ENCODE data around the gene CIC.

Gene CIC

GRCh38 chr19:42268704-42269477 lies at the start of gene CIC:
Gene CIC, plus strand, starts transcription at chr19:42269252. Its CDS starts 2,532 bp downstream, at chr19:42271784.
- DNase-seq, result peak; percentile 100

GRCh38 chr19:42219812-42220750 lies 49.0 kb upstream of the CIC start, which contains the start of gene ZNF526:
Gene ZNF526, plus strand, starts transcription at chr19:42220312. Its CDS starts 4,092 bp downstream, at chr19:42224404.
- peak; percentile 98 for DNase-seq

- no peak for DNase-seq
Observed at GRCh38 chr19:42220751-42221097, 48.3 kb upstream of the CIC start.

GRCh38 chr19:42224940-42225717 lies 43.9 kb upstream of the CIC start:
- DNase-seq, result no peak

- no peak for DNase-seq
Observed at GRCh38 chr19:42225718-42226292, 43.2 kb upstream of the CIC start.

GRCh38 chr19:42226886-42227285 lies 42.2 kb upstream of the CIC start:
- peak; percentile 62 for DNase-seq

GRCh38 chr19:42228641-42229040 lies 40.4 kb upstream of the CIC start:
- no peak for DNase-seq

- no peak for DNase-seq
Observed at GRCh38 chr19:42229301-42229854, 39.7 kb upstream of the CIC start.

- DNase-seq, result no peak
Observed at GRCh38 chr19:42229855-42230351, 39.1 kb upstream of the CIC start.

- no peak for DNase-seq
Observed at GRCh38 chr19:42230571-42230970, 38.5 kb upstream of the CIC start.

GRCh38 chr19:42232435-42232834 lies 36.6 kb upstream of the CIC start:
- DNase-seq, result no peak

GRCh38 chr19:42233106-42233505 lies 35.9 kb upstream of the CIC start:
- DNase-seq, result no peak

- DNase-seq, result no peak
Observed at GRCh38 chr19:42233678-42234292, 35.3 kb upstream of the CIC start.

GRCh38 chr19:42234364-42234763 lies 34.7 kb upstream of the CIC start:
- DNase-seq, result no peak

- no peak for DNase-seq
Observed at GRCh38 chr19:42235181-42235580, 33.9 kb upstream of the CIC start.

GRCh38 chr19:42239544-42240220 lies 29.4 kb upstream of the CIC start:
- no peak for DNase-seq

- no peak for DNase-seq
Observed at GRCh38 chr19:42241279-42241678, 27.8 kb upstream of the CIC start.

- DNase-seq, result no peak
Observed at GRCh38 chr19:42242069-42242511, 27.0 kb upstream of the CIC start.

GRCh38 chr19:42242512-42243409 lies 26.3 kb upstream of the CIC start, which contains the start of gene GSK3A:
Gene GSK3A, minus strand, starts transcription at chr19:42242602. Its CDS starts 137 bp downstream, at chr19:42242465.
- DNase-seq, result peak; percentile 99

Data from EL (cell line).